Gastrocnemius medialis (tissue), 4 donors: ENCODE results near the gene CD274.

ENCODE experiments used
- POLR2A ChIP-seq, 2 donors: fragments of 450-650 bp; IDR thresholded peaks; one replicate each; pipeline ENCODE4 v1.6.1; 2017; ENCODE audit warnings: antibody characterized with exemption in 2 of 2, mild to moderate bottlenecking in 2 of 2, moderate library complexity in 2 of 2
- TF ChIP-seq, protein P1 (sequence below), 5 experiments: fragments of 450-650 bp in 3 of 5; fragments of 200-600 bp in 2 of 5; sonication (generic) in 2 of 5; IDR thresholded peaks in 4 of 5; conservative IDR thresholded peaks in 1 of 5; 1 replicate in 4 of 5; 2 replicates in 1 of 5; pipeline ENCODE4 v1.5.1; 2016 to 2019; ENCODE audit warnings: antibody characterized with exemption in 5 of 5, mild to moderate bottlenecking in 3 of 5, moderate library complexity in 3 of 5

- TF ChIP-seq, protein P1, sequence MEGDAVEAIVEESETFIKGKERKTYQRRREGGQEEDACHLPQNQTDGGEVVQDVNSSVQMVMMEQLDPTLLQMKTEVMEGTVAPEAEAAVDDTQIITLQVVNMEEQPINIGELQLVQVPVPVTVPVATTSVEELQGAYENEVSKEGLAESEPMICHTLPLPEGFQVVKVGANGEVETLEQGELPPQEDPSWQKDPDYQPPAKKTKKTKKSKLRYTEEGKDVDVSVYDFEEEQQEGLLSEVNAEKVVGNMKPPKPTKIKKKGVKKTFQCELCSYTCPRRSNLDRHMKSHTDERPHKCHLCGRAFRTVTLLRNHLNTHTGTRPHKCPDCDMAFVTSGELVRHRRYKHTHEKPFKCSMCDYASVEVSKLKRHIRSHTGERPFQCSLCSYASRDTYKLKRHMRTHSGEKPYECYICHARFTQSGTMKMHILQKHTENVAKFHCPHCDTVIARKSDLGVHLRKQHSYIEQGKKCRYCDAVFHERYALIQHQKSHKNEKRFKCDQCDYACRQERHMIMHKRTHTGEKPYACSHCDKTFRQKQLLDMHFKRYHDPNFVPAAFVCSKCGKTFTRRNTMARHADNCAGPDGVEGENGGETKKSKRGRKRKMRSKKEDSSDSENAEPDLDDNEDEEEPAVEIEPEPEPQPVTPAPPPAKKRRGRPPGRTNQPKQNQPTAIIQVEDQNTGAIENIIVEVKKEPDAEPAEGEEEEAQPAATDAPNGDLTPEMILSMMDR (IDR thresholded peaks at IDR 0.05 in 4 of 5, conservative IDR thresholded peaks at IDR 0.05 in 1 of 5) = no peak
- no peak for TF ChIP-seq POLR2A (IDR thresholded peaks at IDR 0.05)
Observed at GRCh38 chr9:5449521-5450358, 602 bp upstream of the CD274 start.
